Measurements from ENCODE around the gene DOCK10.

The DOCK10 gene

DNA sequence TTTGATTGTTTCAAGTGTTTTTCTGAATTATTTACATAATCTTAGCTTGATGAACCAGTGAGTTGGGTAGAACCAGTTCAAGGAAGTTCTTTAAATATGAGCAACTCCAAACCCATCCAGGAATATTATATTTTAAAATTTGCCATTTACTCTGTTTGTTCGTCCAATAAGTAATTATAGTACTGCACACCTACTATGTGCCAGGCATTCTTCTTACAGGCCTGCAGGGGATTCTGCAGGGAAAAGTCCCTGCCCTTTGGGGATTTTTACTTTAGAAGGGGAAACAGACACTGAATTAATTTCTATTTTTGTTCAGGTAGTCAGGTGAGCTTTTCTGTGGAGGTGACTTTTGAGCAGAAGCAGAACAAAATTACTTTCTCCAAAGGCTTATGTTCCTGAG lies 146.9 kb downstream of the DOCK10 start:
- TF ChIP-seq, protein P1, sequence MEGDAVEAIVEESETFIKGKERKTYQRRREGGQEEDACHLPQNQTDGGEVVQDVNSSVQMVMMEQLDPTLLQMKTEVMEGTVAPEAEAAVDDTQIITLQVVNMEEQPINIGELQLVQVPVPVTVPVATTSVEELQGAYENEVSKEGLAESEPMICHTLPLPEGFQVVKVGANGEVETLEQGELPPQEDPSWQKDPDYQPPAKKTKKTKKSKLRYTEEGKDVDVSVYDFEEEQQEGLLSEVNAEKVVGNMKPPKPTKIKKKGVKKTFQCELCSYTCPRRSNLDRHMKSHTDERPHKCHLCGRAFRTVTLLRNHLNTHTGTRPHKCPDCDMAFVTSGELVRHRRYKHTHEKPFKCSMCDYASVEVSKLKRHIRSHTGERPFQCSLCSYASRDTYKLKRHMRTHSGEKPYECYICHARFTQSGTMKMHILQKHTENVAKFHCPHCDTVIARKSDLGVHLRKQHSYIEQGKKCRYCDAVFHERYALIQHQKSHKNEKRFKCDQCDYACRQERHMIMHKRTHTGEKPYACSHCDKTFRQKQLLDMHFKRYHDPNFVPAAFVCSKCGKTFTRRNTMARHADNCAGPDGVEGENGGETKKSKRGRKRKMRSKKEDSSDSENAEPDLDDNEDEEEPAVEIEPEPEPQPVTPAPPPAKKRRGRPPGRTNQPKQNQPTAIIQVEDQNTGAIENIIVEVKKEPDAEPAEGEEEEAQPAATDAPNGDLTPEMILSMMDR (IDR thresholded peaks at IDR 0.05; ENCODE audit: insufficient read depth, low read depth, low read length, missing control alignments): no peak
- no peak for DNase-seq (ENCODE audit: low read depth)
- no peak overlapping the region for H3K4me3 ChIP-seq (ENCODE audit: low read length)

DNA sequence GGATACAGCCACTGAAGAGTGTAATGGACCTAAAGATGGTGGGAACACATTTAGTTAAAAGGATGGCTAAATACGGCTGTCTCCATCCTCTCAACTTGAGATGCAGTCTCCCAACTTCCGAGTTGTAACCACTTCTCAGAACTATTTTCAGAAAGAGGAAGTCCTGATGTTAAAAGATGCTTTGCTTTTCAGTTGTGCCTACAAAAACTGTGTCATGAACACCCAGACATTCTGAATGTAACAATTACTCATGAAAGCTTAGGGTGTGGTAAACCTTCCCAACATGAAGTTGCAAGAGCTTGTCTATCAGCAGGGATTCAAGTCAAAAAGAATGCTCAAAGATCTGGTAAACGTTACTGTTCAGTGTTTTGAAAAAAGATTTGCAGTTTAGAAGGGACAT lies 147.9 kb downstream of the DOCK10 start:
- H3K4me3 ChIP-seq (ENCODE audit: low read length): no peak overlapping the region
- TF ChIP-seq, protein P1 (IDR thresholded peaks at IDR 0.05; ENCODE audit: insufficient read depth, low read depth, low read length, missing control alignments): no peak

DNA sequence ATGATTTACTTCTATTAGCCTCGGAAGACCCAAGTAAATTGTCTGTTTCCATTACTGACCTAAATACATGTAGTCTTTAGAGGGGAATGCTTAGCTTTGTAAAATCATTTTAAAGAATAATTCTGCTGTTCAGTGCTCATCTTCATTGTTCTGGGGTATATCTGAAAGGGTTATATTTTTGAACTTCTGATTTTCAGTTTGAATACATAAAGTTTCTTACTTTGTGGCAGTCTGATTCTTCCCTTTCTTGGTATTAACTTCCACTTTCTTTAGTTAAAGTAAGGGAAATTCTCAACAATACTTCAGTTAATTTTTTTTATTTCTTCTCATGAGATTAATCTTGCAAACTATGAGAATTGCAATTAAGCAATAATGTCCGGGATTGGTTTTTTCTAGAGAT lies 148.4 kb downstream of the DOCK10 start:
- no peak for DNase-seq (ENCODE audit: low read depth)
- TF ChIP-seq, protein P1 (IDR thresholded peaks at IDR 0.05; ENCODE audit: insufficient read depth, low read depth, low read length, missing control alignments): no peak
- H3K4me3 ChIP-seq (ENCODE audit: low read length): no peak overlapping the region

More for the DNA sequence above, 147.9 kb downstream of the DOCK10 start:
- peak; percentile 45 for DNase-seq (ENCODE audit: low read depth)

DNA sequence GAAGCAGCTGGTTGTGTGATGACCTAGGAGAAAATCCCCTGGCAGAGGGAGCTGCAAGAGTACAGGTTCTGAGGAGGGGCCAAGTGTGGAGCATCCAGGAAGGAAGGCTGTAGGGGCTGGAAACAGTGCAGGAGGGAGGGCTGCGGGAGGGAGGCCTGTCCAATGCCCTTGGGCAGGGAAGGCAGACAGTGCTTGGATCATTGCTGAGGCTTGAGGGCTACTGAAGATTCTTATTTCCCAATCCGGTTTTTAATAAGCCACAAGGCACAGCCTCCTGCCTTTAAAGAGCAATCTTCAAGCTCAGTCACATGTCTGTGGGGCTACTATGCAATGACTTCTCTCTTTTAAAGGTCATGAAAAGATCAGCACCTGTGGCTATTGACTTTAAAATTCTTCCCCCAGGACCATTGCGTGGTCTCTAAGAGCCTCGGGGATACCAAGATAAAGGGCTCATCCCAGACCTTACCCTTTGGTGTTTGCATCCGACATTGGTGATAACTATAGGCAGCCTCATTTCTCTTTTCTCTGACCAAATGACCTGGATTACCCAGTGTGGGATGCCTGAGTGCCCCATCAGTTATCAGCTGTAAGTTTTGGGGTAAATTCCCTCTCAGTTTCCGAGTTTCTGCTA lies 149.6 kb downstream of the DOCK10 start:
- H3K4me3 ChIP-seq (ENCODE audit: low read length): no peak overlapping the region
- TF ChIP-seq, protein P1 (IDR thresholded peaks at IDR 0.05; ENCODE audit: insufficient read depth, low read depth, low read length, missing control alignments): no peak
- no peak for DNase-seq (ENCODE audit: low read depth)

DNA sequence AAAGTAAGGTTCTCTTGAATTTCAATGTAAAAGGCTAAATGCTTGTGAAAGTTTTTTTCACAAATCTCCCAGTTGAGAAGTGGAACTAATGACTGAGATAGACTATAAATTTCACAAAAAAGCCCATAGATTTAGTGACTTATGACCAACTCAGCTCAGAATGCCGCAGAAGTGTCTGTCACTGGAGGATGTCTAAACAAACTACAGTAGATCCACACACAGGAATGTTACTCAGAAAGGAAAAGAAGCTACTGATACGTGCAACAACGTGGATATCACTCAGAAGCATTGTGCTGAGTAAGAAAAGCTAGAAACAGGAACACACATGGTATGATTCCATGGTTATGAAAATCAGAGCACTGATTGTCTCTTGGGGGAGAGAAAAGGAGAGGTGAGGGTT lies 151.9 kb downstream of the DOCK10 start:
- no peak for DNase-seq (ENCODE audit: low read depth)
- TF ChIP-seq, protein P1 (IDR thresholded peaks at IDR 0.05; ENCODE audit: insufficient read depth, low read depth, low read length, missing control alignments): no peak
- no peak overlapping the region for H3K4me3 ChIP-seq (ENCODE audit: low read length)

DNA sequence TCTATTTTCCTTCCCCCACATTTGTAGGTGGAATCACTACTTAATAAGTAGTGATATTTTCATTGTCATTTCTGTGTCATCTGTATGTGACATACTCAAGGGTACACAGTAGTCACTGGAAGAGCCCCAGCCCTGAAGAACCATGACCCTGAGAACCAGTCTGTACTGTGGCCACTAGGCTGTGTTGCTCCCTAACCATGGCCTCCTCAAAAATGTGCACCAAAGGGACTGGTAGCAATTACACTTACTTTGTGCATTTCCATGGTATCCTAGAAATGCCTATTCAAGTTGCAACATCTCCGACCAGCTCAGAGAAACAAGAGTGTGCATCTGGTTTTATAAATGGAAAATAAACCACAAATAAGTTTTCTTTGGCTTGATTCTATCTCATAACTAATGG lies 155.1 kb downstream of the DOCK10 start:
- H3K4me3 ChIP-seq (ENCODE audit: low read length): no peak overlapping the region
- TF ChIP-seq, protein P1 (IDR thresholded peaks at IDR 0.05; ENCODE audit: insufficient read depth, low read depth, low read length, missing control alignments): no peak
- DNase-seq (ENCODE audit: low read depth): peak; percentile 10

All from epithelial cell of esophagus (primary cell).